GM18951 (cell line): ENCODE measurements around the gene OR52I1.

ENCODE experiments used
- POLR2A ChIP-seq: IDR thresholded peaks from 4 replicates; pipeline ENCODE4 v1.6.1; 2011; ENCODE audit warnings: mild to moderate bottlenecking; ENCODE audit not compliant: insufficient read length, insufficient read depth; ENCODE audit errors: extremely low read depth
- in situ Hi-C: fragments of 300-500 bp; cut with MboI; formaldehyde crosslinking; loops from one replicate; pipeline ENCODE4 v1.12.0; 2022; ENCODE audit warnings: low sequenced_read_pairs, mixed read lengths, inconsistent platforms; ENCODE audit not compliant: unreplicated experiment

Gene OR52I1

DNA sequence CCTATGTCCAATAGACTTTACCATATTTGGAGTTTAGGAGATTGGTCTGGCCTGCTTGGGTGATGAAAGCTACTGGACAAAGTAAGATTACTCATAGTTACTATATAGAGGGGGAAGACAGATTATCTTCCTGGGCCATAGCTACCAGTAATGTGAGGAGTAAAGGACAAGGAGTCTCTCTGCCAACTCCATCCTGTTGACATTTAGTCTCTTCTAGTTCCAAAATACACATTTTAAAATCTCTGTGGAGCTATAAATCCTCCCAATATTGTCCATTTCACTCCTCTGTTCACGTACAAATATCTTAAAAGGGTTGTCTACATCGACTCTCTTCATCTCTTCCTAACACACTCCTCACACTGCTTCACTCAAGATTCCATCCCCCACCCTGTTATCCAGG is 42.3 kb downstream of the OR52I1 start:
- no peak for TF ChIP-seq POLR2A
- in situ Hi-C loops: loop anchor here (10.0 kb wide), 1 partner anchor 369 kb away; no protein-coding TSS in a partner anchor

- no peak for TF ChIP-seq POLR2A
- in situ Hi-C loops: loop anchor here (10.0 kb wide), 1 partner anchor 368 kb away; no protein-coding TSS in a partner anchor
Measured at GRCh38 chr11:4636962-4637661, 43.3 kb downstream of the OR52I1 start, which contains the start of gene OR51D1. Gene OR51D1 (plus strand): TSS chr11:4637477. CDS start chr11:4639791, 2,314 bp downstream.

- in situ Hi-C loops: loop anchor here (10.0 kb wide), 1 partner anchor 367 kb away; no protein-coding TSS in a partner anchor
- no peak for TF ChIP-seq POLR2A
Measured at GRCh38 chr11:4637662-4638047, 43.8 kb downstream of the OR52I1 start.

GRCh38 chr11:4639931-4640330 is 46.1 kb downstream of the OR52I1 start:
- in situ Hi-C loops: loop anchor here (10.0 kb wide), 1 partner anchor 365 kb away; no protein-coding TSS in a partner anchor
- no peak for TF ChIP-seq POLR2A

- no peak for TF ChIP-seq POLR2A
- in situ Hi-C loops: no loop called here
Measured at GRCh38 chr11:4641501-4641900, 47.7 kb downstream of the OR52I1 start.

- TF ChIP-seq POLR2A: no peak
- in situ Hi-C loops: no loop called here
Measured at GRCh38 chr11:4642043-4642442, 48.2 kb downstream of the OR52I1 start.

DNA sequence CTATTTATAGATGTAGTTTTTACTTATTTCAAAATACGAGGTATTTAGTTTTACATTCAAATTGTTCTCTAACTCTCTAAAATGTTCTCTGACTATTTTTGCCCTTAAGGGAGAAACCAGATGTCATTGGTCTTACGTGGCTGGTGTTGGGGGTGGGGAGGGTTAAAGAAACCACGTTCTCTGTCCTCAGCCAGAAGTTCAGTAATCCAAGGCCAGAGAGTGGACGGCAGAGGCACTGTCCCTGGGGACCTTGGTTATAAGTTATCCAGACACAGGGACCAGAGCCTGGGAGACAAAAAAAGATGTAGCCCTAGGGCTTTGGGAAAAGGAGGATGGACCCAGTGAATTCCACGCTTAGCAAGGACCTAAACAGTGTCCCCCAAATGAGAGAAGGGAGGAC is 49.2 kb downstream of the OR52I1 start:
- in situ Hi-C loops: no loop called here

GRCh38 chr11:4643682-4644081 is 49.8 kb downstream of the OR52I1 start, which contains the start of gene OR51E1:
Gene OR51E1 (plus strand): TSS chr11:4643982. CDS start chr11:4652527, 8,545 bp downstream.
- in situ Hi-C loops: no loop called here
- TF ChIP-seq POLR2A: no peak

More for the DNA sequence above, 49.2 kb downstream of the OR52I1 start:
- TF ChIP-seq POLR2A: no peak

DNA sequence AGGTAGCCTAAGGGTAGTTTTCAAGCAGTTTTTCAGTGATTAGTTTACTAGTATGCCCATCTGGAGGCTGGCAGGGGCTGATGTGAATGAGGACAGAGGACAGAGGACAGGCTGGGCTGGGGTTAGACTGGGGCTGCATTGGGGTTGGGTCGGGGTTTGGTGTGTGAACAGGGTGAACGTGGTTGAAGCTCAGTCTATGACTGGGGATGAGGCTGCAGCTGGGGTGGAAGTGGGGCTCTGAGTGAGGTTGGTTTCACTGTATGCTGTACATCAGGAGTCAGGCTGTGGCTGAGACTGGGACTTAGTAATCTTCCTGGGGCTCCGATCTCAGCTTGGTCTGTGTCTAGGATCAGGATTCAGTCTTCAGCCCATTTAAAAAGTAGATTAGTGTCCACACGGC is 50.4 kb downstream of the OR52I1 start:
- in situ Hi-C loops: no loop called here
- TF ChIP-seq POLR2A: no peak
